Measurements from ENCODE around the gene XBP1.
"Not testable (repeated sequence)": the region's sequence is repeated elsewhere in the genome, so short reads cannot be mapped to it uniquely, and the experiment has no call there.

The XBP1 gene

DNA sequence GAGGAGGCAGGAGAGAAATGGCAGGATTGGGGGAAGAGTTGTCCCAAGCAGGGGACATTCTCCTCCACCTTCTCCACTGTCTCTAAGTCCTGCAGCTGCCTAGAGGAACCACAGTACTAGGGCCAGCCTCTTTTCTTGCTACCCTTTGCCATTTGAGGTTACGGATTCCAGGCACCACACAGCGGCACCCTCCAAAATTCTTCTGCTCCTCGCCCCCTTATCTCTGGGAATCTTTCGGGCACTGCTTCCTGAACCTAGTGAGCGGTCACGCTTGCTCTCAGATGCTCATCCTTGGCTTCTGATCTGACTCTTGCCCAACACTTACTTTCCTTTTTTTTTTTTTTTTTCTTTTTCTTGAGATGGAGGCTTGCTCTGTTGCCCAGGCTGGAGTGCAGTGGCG lies 26.6 kb upstream of the XBP1 start:
- no peak for DNase-seq (ENCODE audit: low read depth in 2 of 2)
- no peak overlapping the region for H3K4me3 ChIP-seq (replicated peaks in 1 of 2; ENCODE audit: low read depth in 2 of 2, low read length in 2 of 2)
- TF ChIP-seq, protein P1, sequence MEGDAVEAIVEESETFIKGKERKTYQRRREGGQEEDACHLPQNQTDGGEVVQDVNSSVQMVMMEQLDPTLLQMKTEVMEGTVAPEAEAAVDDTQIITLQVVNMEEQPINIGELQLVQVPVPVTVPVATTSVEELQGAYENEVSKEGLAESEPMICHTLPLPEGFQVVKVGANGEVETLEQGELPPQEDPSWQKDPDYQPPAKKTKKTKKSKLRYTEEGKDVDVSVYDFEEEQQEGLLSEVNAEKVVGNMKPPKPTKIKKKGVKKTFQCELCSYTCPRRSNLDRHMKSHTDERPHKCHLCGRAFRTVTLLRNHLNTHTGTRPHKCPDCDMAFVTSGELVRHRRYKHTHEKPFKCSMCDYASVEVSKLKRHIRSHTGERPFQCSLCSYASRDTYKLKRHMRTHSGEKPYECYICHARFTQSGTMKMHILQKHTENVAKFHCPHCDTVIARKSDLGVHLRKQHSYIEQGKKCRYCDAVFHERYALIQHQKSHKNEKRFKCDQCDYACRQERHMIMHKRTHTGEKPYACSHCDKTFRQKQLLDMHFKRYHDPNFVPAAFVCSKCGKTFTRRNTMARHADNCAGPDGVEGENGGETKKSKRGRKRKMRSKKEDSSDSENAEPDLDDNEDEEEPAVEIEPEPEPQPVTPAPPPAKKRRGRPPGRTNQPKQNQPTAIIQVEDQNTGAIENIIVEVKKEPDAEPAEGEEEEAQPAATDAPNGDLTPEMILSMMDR (IDR thresholded peaks at IDR 0.05; ENCODE audit: low read depth, low read length), result no peak

DNA sequence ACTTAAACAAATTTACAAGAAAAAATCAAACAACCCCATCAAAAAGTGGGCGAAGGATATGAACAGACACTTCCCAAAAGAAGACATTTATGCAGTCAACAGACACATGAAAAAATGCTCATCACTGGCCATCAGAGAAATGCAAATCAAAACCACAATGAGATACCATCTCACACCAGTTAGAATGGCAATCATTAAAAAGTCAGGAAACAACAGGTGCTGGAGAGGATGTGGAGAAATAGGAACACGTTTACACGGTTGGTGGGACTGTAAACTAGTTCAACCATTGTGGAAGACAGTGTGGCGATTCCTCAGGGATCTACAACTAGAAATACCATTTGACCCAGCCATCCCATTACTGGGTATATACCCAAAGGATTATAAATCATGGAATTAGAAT lies 26.1 kb upstream of the XBP1 start:
- DNase-seq (ENCODE audit: low read depth in 2 of 2), result not testable (repeated sequence)

DNA sequence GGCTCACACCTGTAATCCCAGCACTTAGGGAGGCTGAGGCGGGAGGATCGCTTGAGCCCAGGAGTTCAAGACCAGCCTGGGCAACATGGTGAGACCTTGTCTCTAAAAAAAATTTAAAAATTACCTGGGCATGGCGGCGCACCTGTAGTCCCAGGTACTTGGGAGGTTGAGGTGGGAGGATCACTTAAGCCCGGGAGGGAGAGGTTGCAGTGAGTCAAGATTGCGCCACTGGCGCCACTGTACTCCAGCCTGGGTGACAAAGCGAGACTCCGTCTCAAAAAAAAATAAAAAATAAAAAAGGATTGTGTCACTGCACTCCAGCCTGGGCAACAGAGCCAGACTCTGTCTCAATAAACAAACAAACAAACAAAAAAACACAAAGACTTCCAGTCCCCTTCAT lies 24.1 kb upstream of the XBP1 start:
- not testable (repeated sequence) for H3K4me3 ChIP-seq (replicated peaks in 1 of 2; ENCODE audit: low read depth in 2 of 2, low read length in 2 of 2); DNase-seq (ENCODE audit: low read depth in 2 of 2)

More for the DNA sequence above, 26.1 kb upstream of the XBP1 start:
- H3K4me3 ChIP-seq (replicated peaks in 1 of 2; ENCODE audit: low read depth in 2 of 2, low read length in 2 of 2), result not testable (repeated sequence)

DNA sequence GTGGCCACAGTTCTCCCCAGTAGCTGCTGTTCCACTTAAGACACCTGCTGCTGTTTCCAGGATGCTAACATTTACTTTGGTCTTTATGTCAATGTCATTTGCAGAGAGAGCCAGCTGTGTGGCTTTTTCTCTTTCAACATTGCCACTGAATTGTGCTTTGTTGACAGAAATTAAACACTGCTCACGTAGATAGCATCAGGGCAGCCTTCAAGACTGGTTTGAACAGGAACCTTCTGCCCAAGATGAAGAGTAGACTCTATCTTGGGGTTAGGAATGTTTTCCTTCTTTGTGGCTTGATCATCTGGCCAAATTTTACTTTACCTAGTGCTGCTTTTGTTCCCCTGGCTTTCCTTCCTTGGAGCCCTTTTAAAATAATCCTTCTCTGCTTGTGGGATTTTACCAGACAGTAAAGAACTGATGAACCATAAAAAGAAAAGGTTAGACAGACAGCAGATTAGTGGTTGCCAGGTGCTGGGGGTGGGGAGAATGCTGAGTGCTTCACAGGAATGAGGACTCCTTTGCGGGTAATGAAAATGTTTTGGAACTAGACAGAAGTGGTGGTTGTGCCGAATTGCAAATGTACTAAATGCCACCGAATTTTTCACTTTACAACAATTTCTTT lies 22.7 kb upstream of the XBP1 start:
- no peak for DNase-seq (ENCODE audit: low read depth in 2 of 2)
- no peak overlapping the region for H3K4me3 ChIP-seq (replicated peaks in 1 of 2; ENCODE audit: low read depth in 2 of 2, low read length in 2 of 2)
- TF ChIP-seq, protein P1 (IDR thresholded peaks at IDR 0.05; ENCODE audit: low read depth, low read length), result no peak

DNA sequence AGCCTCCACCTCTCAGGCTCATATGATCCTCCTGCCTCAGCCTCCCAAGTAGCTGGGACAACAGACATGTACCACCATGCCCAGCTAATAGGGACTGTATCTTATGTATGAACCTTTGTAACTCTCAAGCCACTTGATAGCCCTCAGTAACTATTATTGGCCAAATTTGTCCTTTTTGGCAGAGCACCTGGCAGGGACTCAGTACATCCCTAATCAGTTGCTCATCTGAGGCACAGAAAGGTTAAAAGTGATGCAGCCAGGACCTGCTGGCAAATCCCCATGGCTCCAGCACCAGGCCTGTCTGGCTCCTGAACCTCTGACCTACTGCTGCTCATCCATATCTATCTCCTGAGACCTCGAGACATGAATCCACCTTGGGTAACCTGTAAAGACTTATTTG lies 21.1 kb upstream of the XBP1 start:
- no peak overlapping the region for H3K4me3 ChIP-seq (replicated peaks in 1 of 2; ENCODE audit: low read depth in 2 of 2, low read length in 2 of 2)
- TF ChIP-seq, protein P1 (IDR thresholded peaks at IDR 0.05; ENCODE audit: low read depth, low read length), result no peak
- no peak for DNase-seq (ENCODE audit: low read depth in 2 of 2)

DNA sequence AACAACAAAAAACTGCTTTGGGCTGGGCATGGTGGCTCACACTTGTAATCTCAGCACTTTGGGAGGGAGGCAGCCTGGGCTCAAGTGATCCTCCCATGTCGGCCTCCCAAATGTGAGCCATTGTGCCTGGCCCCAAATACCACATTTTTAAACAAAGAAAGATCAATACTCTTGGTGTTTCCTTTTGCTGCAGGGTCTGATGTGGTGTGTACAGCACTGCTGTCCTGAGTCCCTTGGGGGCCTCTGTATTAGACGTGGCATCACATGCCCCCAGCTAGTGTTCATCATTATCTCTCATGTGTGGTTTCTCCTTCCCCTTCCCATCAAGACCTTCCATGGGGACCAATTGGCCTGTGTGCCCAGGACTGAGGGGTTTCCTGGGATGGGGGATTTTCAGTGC lies 20.5 kb upstream of the XBP1 start:
- no peak for DNase-seq (ENCODE audit: low read depth in 2 of 2)
- TF ChIP-seq, protein P1 (IDR thresholded peaks at IDR 0.05; ENCODE audit: low read depth, low read length), result no peak
- no peak overlapping the region for H3K4me3 ChIP-seq (replicated peaks in 1 of 2; ENCODE audit: low read depth in 2 of 2, low read length in 2 of 2)

DNA sequence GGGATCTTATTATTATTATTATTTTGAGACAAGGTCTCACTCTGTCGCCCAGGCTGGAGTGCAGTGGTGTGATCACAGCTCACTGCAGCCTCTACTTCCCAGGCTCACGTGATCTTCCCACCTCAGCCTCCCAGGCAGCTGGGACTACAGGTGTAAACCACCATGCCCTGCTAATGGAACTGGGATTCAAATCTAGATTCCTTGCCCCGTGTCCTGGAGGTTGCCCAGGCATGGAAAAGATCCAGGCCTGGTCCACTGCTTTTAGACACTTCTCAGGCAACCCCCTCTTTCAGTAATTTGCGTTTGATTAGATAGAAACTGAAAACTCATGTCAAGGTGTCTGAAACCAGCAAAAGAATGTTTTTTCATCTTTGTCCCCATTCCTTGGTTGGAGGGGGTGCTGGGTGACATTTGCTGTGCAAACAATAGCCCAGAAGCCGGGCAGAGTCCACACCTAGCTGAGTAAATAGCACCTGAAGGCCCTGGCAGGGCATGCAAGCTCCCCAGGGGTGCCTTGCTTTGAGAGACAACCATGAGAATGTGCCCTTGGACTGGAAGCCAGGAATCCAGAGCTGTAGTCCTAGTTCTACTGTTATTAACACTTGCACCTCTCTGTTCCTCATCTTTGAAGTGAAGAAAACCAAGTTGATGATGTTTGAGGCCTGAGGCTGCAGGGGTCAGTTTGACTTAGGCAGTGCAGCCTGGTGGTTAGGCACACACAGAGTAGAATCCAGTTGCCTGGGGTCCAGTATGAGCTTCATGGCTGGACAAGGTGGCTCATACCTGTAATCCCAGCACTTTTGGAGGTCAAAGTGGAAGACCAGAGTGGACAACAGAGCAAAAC lies 19.1 kb upstream of the XBP1 start:
- DNase-seq (ENCODE audit: low read depth in 2 of 2), result no peak
- TF ChIP-seq, protein P1 (IDR thresholded peaks at IDR 0.05; ENCODE audit: low read depth, low read length), result no peak
- H3K4me3 ChIP-seq (replicated peaks in 1 of 2; ENCODE audit: low read depth in 2 of 2, low read length in 2 of 2), result no peak overlapping the region

All from cardiac fibroblast (primary cell).